Measurements from ENCODE around the gene TRIB2. TPM values are rescaled to one million over a fixed set of nuclear protein-coding genes. Genes with fewer than 3 reads are reported as not detected.
A peak's percentile ranks its signal among the peaks of the same experiment; 100 is the strongest.
"Not testable (repeated sequence)": the region's sequence is repeated elsewhere in the genome, so short reads cannot be mapped to it uniquely, and the experiment has no call there.

The TRIB2 gene
- total and polyA plus RNA-seq, 8 donors = 4.0 to 66.9 (median 16.1) TPM

DNA sequence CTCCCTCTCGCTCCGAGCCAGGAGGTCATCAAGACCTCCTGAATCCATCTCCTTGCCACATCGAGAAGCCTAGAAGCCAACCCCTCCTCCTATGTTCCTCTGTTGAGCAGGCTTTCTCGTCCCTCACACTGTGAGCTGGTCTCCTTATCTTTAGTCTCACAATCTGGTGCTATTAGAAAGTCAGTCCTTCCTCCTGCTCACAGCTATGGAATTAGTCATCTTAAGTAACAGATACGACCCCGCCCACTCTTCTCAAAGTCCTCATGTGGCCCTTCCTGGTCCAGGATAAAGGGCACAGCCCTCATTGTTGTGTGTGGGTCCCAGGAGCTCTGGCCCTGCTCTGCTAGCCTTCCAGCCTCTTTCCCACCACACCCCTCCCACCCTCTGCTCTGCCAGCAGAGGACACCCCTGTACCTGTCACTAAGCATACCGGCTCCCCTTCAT lies 41.4 kb upstream of the TRIB2 start:
- no peak for FAIRE-seq
- TF ChIP-seq, protein P1, sequence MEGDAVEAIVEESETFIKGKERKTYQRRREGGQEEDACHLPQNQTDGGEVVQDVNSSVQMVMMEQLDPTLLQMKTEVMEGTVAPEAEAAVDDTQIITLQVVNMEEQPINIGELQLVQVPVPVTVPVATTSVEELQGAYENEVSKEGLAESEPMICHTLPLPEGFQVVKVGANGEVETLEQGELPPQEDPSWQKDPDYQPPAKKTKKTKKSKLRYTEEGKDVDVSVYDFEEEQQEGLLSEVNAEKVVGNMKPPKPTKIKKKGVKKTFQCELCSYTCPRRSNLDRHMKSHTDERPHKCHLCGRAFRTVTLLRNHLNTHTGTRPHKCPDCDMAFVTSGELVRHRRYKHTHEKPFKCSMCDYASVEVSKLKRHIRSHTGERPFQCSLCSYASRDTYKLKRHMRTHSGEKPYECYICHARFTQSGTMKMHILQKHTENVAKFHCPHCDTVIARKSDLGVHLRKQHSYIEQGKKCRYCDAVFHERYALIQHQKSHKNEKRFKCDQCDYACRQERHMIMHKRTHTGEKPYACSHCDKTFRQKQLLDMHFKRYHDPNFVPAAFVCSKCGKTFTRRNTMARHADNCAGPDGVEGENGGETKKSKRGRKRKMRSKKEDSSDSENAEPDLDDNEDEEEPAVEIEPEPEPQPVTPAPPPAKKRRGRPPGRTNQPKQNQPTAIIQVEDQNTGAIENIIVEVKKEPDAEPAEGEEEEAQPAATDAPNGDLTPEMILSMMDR (IDR thresholded peaks at IDR 0.05) = no peak

GRCh38 chr2:12675801-12676200 lies 40.9 kb upstream of the TRIB2 start:
- Histone ChIP-seq H3K27ac (peak overlapping the region in 2 of 4 donors; percentile 48 to 83), H3K27me3 (no peaks in the 10 kb centered on the region), H3K9me3 (no peaks in the 10 kb centered on the region), H3K36me3 (no peaks in the 10 kb centered on the region), H3K4me1 (peaks cover 0 to 11% (median 5%) of the 10 kb centered on the region in 3 donors), H3K4me3 (no peak overlapping the region)
- intact Hi-C loops (cut with DNase I) = no loop called here
- 70 to 72% methylated on average over 5 of the region's 5 CpGs for WGBS, 2 donors
- TF ChIP-seq, protein P1 (IDR thresholded peaks at IDR 0.05) = no peak
- no peak for FAIRE-seq
- peak in 3 of 4 donors; percentile 35 to 68 (median 65) for ATAC-seq
- DNase-seq = no peak

More for the DNA sequence above, 41.4 kb upstream of the TRIB2 start:
- Histone ChIP-seq H3K4me1 (peaks cover 0 to 11% (median 5%) of the 10 kb centered on the region in 3 donors), H3K27me3 (no peaks in the 10 kb centered on the region), H3K4me3 (no peak overlapping the region), H3K9me3 (no peaks in the 10 kb centered on the region), H3K27ac (peak overlapping the region in 2 of 4 donors; percentile 48 to 83), H3K36me3 (no peaks in the 10 kb centered on the region)
- ATAC-seq (peak; percentile 56 to 78 (median 73)), DNase-seq (peak in 2 of 6 donors; percentile 16 to 49)
- WGBS, 2 donors = 75 to 78% methylated on average over 6 to 7 of the region's 7 CpGs
- intact Hi-C loops (cut with DNase I) = no loop called here

GRCh38 chr2:12676771-12677170 lies 40.0 kb upstream of the TRIB2 start:
- Histone ChIP-seq H3K4me1 (peaks cover 0 to 11% (median 5%) of the 10 kb centered on the region in 3 donors), H3K27ac (no peak overlapping the region), H3K27me3 (no peaks in the 10 kb centered on the region), H3K4me3 (no peak overlapping the region), H3K9me3 (no peaks in the 10 kb centered on the region), H3K36me3 (no peaks in the 10 kb centered on the region)
- FAIRE-seq (no peak), DNase-seq (no peak), ATAC-seq (no peak)
- 86% methylated on average over 4 of the region's 4 CpGs for WGBS, 2 donors
- TF ChIP-seq, protein P1 (IDR thresholded peaks at IDR 0.05) = no peak
- intact Hi-C loops (cut with DNase I) = no loop called here

DNA sequence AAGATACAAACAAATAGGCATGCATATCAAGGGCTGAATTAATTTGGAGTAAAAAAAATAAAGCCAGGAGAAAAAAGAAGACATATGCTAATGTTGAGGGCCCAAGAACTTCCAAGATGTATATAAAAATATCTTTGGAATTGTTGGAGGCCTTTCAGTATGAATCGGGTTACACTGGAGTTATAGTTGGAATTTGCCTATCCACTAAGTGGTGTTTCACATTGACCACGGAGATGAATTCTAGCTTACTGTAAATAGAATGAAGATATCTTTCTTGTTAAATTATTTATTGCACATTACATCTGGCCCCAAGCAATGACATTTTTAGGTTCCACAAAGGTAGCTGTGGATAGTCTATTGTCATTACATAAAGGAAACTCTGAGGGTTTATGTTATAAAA lies 38.5 kb upstream of the TRIB2 start:
- no peaks in the 10 kb centered on the region for H3K36me3 ChIP-seq
- H3K27ac ChIP-seq = no peak overlapping the region
- WGBS, 2 donors = 94% methylated on average over 2 of the region's 2 CpGs
- ATAC-seq (no peak), DNase-seq (no peak), FAIRE-seq (no peak)
- no peak overlapping the region for H3K4me3 ChIP-seq
- intact Hi-C loops (cut with DNase I) = no loop called here
- TF ChIP-seq, protein P1 (IDR thresholded peaks at IDR 0.05) = no peak
- H3K9me3 ChIP-seq = no peaks in the 10 kb centered on the region
- no peaks in the 10 kb centered on the region for H3K27me3 ChIP-seq
- peaks cover 0 to 11% (median 5%) of the 10 kb centered on the region in 3 donors for H3K4me1 ChIP-seq

DNA sequence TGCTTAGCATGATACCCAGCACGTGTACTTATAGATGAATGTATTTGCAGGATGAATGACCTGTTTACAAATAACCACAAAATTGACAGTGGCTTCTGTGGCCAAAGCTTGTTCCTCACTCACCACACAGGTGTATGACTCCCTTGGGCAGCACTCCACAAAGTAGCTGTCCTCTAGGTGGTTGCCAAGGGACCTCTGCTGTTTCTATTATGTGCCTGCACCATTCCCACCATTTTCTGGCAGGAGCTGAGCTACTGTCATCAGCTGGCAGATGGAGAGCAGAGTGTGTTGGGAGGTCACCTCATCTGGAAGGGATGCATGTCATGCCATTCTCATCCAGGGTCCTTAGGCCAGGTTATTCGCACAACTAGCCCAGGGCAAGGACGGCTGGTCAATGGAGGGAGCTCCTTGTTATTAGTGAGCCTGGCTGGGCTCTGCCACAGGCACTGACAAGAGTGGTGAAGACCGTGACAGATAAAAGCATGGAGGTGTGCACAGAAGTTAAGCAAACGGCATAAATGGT lies 37.1 kb upstream of the TRIB2 start:
- Histone ChIP-seq H3K27ac (no peak overlapping the region), H3K27me3 (no peaks in the 10 kb centered on the region), H3K4me1 (peaks cover 9 to 13% (median 11%) of the 10 kb centered on the region in 3 donors), H3K36me3 (no peaks in the 10 kb centered on the region), H3K4me3 (no peak overlapping the region), H3K9me3 (no peaks in the 10 kb centered on the region)
- intact Hi-C loops (cut with DNase I) = no loop called here
- TF ChIP-seq, protein P1 (IDR thresholded peaks at IDR 0.05) = no peak
- 90 to 91% methylated on average over 5 of the region's 5 CpGs for WGBS, 2 donors
- ATAC-seq (no peak), FAIRE-seq (no peak), DNase-seq (no peak)

GRCh38 chr2:12680115-12680514 lies 36.6 kb upstream of the TRIB2 start:
- FAIRE-seq; DNase-seq; H3K27ac ChIP-seq; H3K36me3 ChIP-seq; H3K9me3 ChIP-seq; H3K4me3 ChIP-seq; H3K27me3 ChIP-seq; ATAC-seq; intact Hi-C loops (cut with DNase I): not testable (repeated sequence)
- 49 to 71% methylated on average over 1 of the region's 1 CpG for WGBS, 2 donors
- H3K4me1 ChIP-seq = peaks cover 11 to 12% (median 12%) of the 10 kb centered on the region in 3 donors

Measured in pancreas (tissue), 10 donors.